SK-N-SH (cell line): Measurements from ENCODE around the gene CNPPD1. TPM values are rescaled to one million over a fixed set of nuclear protein-coding genes. Genes with fewer than 3 reads are reported as not detected.

Source experiments
- CTCF ChIA-PET: fragments of 300-600, 350-600 bp; formaldehyde crosslinking; extraction: SDS; loops from one replicate; lab custom pipeline; 2021; lab: Yijun Ruan, JAX
- POLR2A ChIA-PET: fragments of 350-600 bp; sonication (Branson Sonifier 250); formaldehyde crosslinking; extraction: SDS; loops from one replicate; lab custom pipeline; 2020; ENCODE audit warnings: antibody characterized with exemption, inconsistent platforms; lab: Yijun Ruan, JAX
- DNase-seq: peaks from one replicate; pipeline ENCODE4 v3.0.0; 2012
- H2AFZ ChIP-seq: fragments of 200-600 bp; sonication (generic); 2 replicates; pipeline ENCODE4 v1.8.1; 2016; ENCODE audit warnings: antibody characterized with exemption, mild to moderate bottlenecking, low read depth
- H3F3A ChIP-seq: fragments of 200-600 bp; sonication (generic); replicated peaks from 2 replicates; pipeline ENCODE3; 2016; ENCODE audit warnings: antibody characterized with exemption, mild to moderate bottlenecking; ENCODE audit not compliant: insufficient read depth
- H3K27ac ChIP-seq, 2 experiments: fragments of 200-500 bp in 1 of 2; fragments of 200-600 bp in 1 of 2; sonication (Bioruptor generic) in 1 of 2; sonication (generic), shearing (Covaris generic) in 1 of 2; 2 replicates each; pipeline versions ENCODE4 v1.5.1 to v1.6.1; 2014 to 2016; ENCODE audit warnings: low read depth in 2 of 2, inconsistent platforms in 1 of 2, low read length in 1 of 2, mild to moderate bottlenecking in 1 of 2, mixed read lengths in 1 of 2
- H3K27me3 ChIP-seq: fragments of 200-600 bp; sonication (generic), shearing (Covaris generic); 2 replicates; pipeline ENCODE4 v1.6.1; 2016; ENCODE audit warnings: mixed run types; ENCODE audit not compliant: insufficient read depth
- H3K36me3 ChIP-seq, 2 experiments: fragments of 200-500 bp in 1 of 2; fragments of 200-600 bp in 1 of 2; sonication (Bioruptor generic) in 1 of 2; sonication (generic) in 1 of 2; replicated peaks in 1 of 2; 2 replicates each; pipeline versions ENCODE3 to v1.5.1; 2014 to 2016; ENCODE audit warnings: low read length in 1 of 2, mild to moderate bottlenecking in 1 of 2; ENCODE audit not compliant: insufficient read depth in 2 of 2, control insufficient read depth in 1 of 2
- H3K4me1 ChIP-seq, 2 experiments: fragments of 200-500 bp in 1 of 2; fragments of 200-600 bp in 1 of 2; sonication (Bioruptor generic) in 1 of 2; sonication (generic), shearing (Covaris generic) in 1 of 2; 2 replicates each; pipeline versions ENCODE4 v1.5.1 to v1.6.1; 2014 to 2016; ENCODE audit warnings: low read depth in 1 of 2, low read length in 1 of 2, mixed run types in 1 of 2; ENCODE audit not compliant: insufficient read depth in 2 of 2, control insufficient read depth in 1 of 2
- H3K4me2 ChIP-seq: fragments of 200-600 bp; sonication (generic), shearing (Covaris generic); 2 replicates; pipeline ENCODE4 v1.6.1; 2017; ENCODE audit warnings: mixed run types
- H3K4me3 ChIP-seq, 2 experiments: fragments of 200-500 bp in 1 of 2; fragments of 200-600 bp in 1 of 2; sonication (Bioruptor generic) in 1 of 2; sonication (generic), shearing (Covaris generic) in 1 of 2; 2 replicates each; pipeline versions ENCODE4 v1.5.1 to v1.8.1; 2014 to 2016; ENCODE audit warnings: low read depth in 2 of 2, inconsistent platforms in 1 of 2, low read length in 1 of 2, mild to moderate bottlenecking in 1 of 2, mixed read lengths in 1 of 2, moderate library complexity in 1 of 2
- H3K79me2 ChIP-seq: fragments of 200-600 bp; sonication (generic); 2 replicates; pipeline ENCODE4 v1.8.1; 2017; ENCODE audit warnings: mild to moderate bottlenecking; ENCODE audit not compliant: insufficient read depth
- H3K9ac ChIP-seq: fragments of 200-600 bp; sonication (generic); 2 replicates; pipeline ENCODE4 v1.6.1; 2017; ENCODE audit warnings: mixed run types
- H3K9me2 ChIP-seq: fragments of 200-600 bp; sonication (generic); 2 replicates; pipeline ENCODE4 v1.6.1; 2017; ENCODE audit warnings: mixed run types
- H3K9me3 ChIP-seq: fragments of 200-600 bp; sonication (generic); 2 replicates; pipeline ENCODE4 v1.6.1; 2017; ENCODE audit warnings: mixed run types, mild to moderate bottlenecking, moderate library complexity
- H4K20me1 ChIP-seq: fragments of 200-600 bp; sonication (generic); 2 replicates; pipeline ENCODE4 v1.6.1; 2017; ENCODE audit warnings: mild to moderate bottlenecking, mixed run types; ENCODE audit not compliant: insufficient read depth
- CHD2 ChIP-seq: fragments of 150-350 bp; IDR thresholded peaks from 2 replicates; pipeline ENCODE4 v1.6.1; 2018; ENCODE audit warnings: low read length; ENCODE audit not compliant: partially characterized antibody
- FOSL2 ChIP-seq: IDR thresholded peaks from 2 replicates; pipeline ENCODE4 v1.4.0; 2012; ENCODE audit warnings: low read depth, mild to moderate bottlenecking, moderate library complexity, borderline replicate concordance
- FOXM1 ChIP-seq: IDR thresholded peaks from 2 replicates; pipeline ENCODE4 v1.4.0; 2012; ENCODE audit warnings: low read depth, mild to moderate bottlenecking
- GABPA ChIP-seq: IDR thresholded peaks from 2 replicates; pipeline ENCODE4 v1.4.0; 2012; ENCODE audit warnings: low read depth, mild to moderate bottlenecking
- MXI1 ChIP-seq: IDR thresholded peaks from 2 replicates; pipeline ENCODE4 v1.6.1; 2012; ENCODE audit warnings: mild to moderate bottlenecking, low read depth, low read length, improper control_type of control experiment
- NRF1 ChIP-seq: IDR thresholded peaks from 2 replicates; pipeline ENCODE4 v1.6.1; 2012; ENCODE audit warnings: low read depth, mild to moderate bottlenecking, low read length
- RAD21 ChIP-seq: IDR thresholded peaks from 2 replicates; pipeline ENCODE4 v1.6.1; 2012; ENCODE audit warnings: mild to moderate bottlenecking, low read length
- SIN3A ChIP-seq: IDR thresholded peaks from 2 replicates; pipeline ENCODE4 v1.6.1; 2012; ENCODE audit warnings: low read depth, mild to moderate bottlenecking, low read length, moderate library complexity, borderline replicate concordance
- YY1 ChIP-seq: IDR thresholded peaks from 2 replicates; pipeline ENCODE4 v1.4.0; 2012; ENCODE audit warnings: low read depth, mild to moderate bottlenecking
- WGBS: methylation state at CpG from one replicate; pipeline ENCODE4 v1.1.6; 2017; ENCODE audit warnings: low lambda C conversion rate; 5-methylcytosine and 5-hydroxymethylcytosine counted together
- polyA plus RNA-seq, 3 experiments: library from polyadenylated mRNA; depleted of rRNA; stranded (reverse); fragments of >200 nt; gene quantifications; 2 replicates each; pipeline ENCODE4 v1.2.3, GENCODE V29; 2012
- TF ChIP-seq, protein P1 (sequence below): IDR thresholded peaks from 2 replicates; pipeline ENCODE4 v1.4.0; 2012; ENCODE audit warnings: low read depth, borderline replicate concordance

The CNPPD1 gene
- polyA plus RNA-seq, 1 of the 3 experiments (the other 2 are of a cell fraction): 75.9 TPM

DNA sequence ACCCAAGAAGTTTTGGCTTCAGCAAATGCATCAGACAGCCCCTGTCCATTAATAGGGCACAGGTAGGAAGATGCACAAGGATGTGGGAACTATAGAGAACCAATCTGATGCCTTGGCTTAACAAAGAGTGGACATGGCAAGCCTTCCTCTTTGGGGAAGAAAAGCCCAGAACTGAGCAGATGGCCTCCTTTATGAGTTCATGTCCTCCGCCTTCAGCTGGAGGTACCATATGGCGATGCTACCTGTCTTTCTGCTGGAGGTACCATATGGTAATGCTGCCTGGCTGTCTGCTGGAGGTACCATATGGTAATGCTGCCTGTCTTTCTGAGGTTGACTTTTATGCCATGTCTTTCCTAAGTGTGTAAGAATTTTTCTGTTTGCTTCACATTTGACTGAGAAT is 7.4 kb upstream of the CNPPD1 start:
- peaks cover 50 to 52% of the 10 kb centered on the region in 2 experiments for H3K36me3 ChIP-seq
- no peak overlapping the region for H3K4me3 ChIP-seq
- ChIA-PET CTCF (interaction anchor here (1.2 to 4.1 kb wide), 4 partner anchors 9 to 111 kb away, joined by 3 to 12 read pairs (median 7); partner anchors contain the start of gene NHEJ1), POLR2A (no interaction called here)
- DNase-seq: no peak
- H3K9ac ChIP-seq: no peak overlapping the region
- H3K4me1 ChIP-seq: peaks cover 0 to 4% of the 10 kb centered on the region in 2 experiments; a peak in 2 of 4 replicates
- WGBS: 95% methylated on average over 2 of the region's 2 CpGs
- peaks cover 13% of the 10 kb centered on the region for H3F3A ChIP-seq
- H4K20me1 ChIP-seq: peaks cover 7% of the 10 kb centered on the region
- no peaks in the 10 kb centered on the region for H3K9me2 ChIP-seq
- H3K27ac ChIP-seq: no peak overlapping the region
- H3K79me2 ChIP-seq: peaks cover 17% of the 10 kb centered on the region
- H3K9me3 ChIP-seq: no peaks in the 10 kb centered on the region
- H3K4me2 ChIP-seq: no peak overlapping the region
- H2AFZ ChIP-seq: no peak overlapping the region
- H3K27me3 ChIP-seq: no peaks in the 10 kb centered on the region
- TF ChIP-seq YY1: no peak
- no peak for TF ChIP-seq GABPA
- TF ChIP-seq, protein P1, sequence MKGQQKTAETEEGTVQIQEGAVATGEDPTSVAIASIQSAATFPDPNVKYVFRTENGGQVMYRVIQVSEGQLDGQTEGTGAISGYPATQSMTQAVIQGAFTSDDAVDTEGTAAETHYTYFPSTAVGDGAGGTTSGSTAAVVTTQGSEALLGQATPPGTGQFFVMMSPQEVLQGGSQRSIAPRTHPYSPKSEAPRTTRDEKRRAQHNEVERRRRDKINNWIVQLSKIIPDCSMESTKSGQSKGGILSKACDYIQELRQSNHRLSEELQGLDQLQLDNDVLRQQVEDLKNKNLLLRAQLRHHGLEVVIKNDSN: no peak
- no peak for TF ChIP-seq MXI1
- TF ChIP-seq FOXM1: no peak
- no peak for TF ChIP-seq CHD2
- TF ChIP-seq RAD21: no peak
- no peak for TF ChIP-seq NRF1
- TF ChIP-seq SIN3A: no peak

GRCh38 chr2:219183151-219183772 is 6.5 kb upstream of the CNPPD1 start:
- DNase-seq: no peak
- no peak for TF ChIP-seq FOXM1
- TF ChIP-seq FOSL2: no peak
- H3K9me3 ChIP-seq: no peaks in the 10 kb centered on the region
- H3K36me3 ChIP-seq: peaks cover 50 to 52% of the 10 kb centered on the region in 2 experiments
- no peak overlapping the region for H2AFZ ChIP-seq
- H3K4me3 ChIP-seq: no peak overlapping the region
- no peak overlapping the region for H3K4me2 ChIP-seq
- ChIA-PET CTCF (interaction anchor here (1.2 to 4.1 kb wide), 4 partner anchors 10 to 112 kb away, joined by 3 to 12 read pairs (median 6); partner anchors contain the start of gene NHEJ1), POLR2A (no interaction called here)
- no peaks in the 10 kb centered on the region for H3K27me3 ChIP-seq
- WGBS: 92% methylated on average over 6 of the region's 6 CpGs
- no peak overlapping the region for H3K9ac ChIP-seq
- peaks cover 25% of the 10 kb centered on the region for H3K79me2 ChIP-seq
- no peak overlapping the region for H3K27ac ChIP-seq
- H3K4me1 ChIP-seq: peaks cover 0 to 9% of the 10 kb centered on the region in 2 experiments; a peak in 2 of 4 replicates
- peaks cover 10% of the 10 kb centered on the region for H4K20me1 ChIP-seq
- peaks cover 13% of the 10 kb centered on the region for H3F3A ChIP-seq
- H3K9me2 ChIP-seq: no peaks in the 10 kb centered on the region
